ENCODE results near the gene AP1S2. TPM values are rescaled to one million over a fixed set of nuclear protein-coding genes. Genes with fewer than 3 reads are reported as not detected.
"Not testable (repeated sequence)": the region's sequence is repeated elsewhere in the genome, so short reads cannot be mapped to it uniquely, and the experiment has no call there.

AP1S2 gene
- polyA plus RNA-seq, 1 donor: 38.9 TPM

DNA sequence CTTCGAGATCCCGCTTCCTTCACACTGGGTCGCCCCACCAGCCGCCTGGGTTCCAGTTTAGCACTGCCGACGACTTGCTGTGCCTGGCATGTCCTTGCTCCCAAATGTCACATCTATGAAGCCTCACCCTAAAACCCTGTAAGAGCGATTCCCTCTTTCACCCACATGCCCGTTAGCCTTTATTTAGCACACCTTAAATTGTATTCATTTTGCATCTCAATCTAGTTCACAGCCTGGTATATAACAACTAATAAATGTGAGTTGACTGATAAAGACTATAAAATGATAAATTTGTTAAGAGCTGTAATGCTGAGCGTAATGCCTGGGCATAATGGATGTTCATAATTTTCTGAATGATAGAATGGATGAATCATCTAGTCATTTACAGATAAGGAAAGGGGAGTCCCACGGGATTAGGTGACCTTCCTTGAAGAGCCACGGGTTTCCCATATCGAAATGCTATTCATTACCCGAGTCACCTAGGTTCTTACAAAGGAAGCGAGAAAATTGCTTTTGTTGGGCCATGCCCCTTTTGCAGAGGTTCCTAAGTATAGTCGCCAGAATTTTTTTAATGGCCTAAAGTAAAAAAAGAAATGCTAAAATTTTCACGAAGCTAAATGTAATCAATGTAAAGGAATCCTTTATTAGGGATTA lies 1.1 kb upstream of the AP1S2 start:
- DNase-seq (ENCODE audit: low read depth): no peak

DNA sequence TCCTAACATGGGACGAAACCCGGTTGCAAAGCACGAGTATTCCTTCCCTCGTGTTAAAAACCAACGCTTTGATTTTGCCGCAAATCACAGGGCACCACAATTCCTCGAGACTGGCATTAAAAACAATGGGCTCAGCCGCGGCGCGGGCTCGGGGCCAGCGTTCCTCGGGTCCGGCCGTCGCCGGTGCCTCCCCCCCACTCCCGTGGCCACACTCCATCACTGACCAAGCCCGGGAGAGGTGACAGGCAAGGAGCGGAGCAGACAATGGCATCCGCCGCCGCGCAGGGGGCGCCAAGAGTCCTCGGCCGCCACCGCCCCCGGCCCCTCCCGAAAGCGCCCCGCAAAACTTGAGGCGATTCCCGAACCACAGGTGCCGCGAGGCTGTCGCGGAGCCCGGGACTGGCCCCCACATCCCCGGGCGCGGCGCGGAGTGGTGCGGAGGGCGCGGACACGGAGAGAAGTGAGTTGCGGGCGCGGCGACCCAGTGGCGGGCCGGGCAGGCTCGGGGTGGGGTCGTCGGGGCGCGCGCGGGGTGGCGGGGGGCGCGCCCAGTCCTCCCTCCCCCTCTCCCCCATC lies 445 bp downstream of the AP1S2 start:
- no peak for DNase-seq (ENCODE audit: low read depth)

DNA sequence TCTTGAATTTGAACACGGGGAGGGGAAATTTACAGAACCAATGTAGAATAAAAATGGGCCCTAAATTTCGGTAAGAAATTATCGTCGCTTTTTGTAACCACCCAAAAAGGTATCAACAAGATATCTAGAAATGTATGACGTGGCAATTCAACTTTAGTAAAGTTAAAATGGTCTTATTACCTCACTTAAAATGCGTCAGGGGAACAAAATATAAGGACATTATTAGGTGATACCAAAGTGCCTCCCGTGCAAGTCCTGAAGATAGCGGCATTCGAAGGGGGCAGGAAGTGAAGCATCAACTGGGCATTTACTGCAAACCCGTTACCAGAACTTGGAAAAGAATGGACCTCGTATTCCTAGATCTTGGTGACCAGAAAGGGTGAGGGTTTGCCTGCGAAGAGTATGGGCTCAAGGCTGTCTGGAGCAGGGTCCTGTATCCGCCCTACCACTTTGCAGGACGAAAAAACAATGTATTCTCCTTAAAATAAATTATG lies 980 bp downstream of the AP1S2 start:
- DNase-seq (ENCODE audit: low read depth): no peak

DNA sequence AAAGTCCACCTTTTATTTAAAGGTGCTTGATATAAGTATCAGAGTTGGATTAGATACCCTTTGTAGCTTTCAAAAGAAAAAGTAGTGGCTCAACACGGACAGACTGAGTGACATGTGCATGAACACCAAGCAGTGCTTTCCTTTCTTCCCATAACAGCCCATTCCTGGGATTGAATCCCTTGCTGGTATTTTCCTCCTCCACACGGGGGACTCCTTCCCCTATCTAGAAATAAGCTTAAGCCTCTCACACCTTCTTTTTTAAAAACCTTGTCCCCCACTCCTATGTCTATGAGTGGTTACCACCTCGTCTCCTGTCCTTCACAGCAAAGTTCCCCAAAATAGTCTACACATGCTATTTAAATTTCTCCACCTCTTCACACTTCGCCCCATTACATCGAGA lies 5.1 kb downstream of the AP1S2 start:
- no peak for DNase-seq (ENCODE audit: low read depth)

DNA sequence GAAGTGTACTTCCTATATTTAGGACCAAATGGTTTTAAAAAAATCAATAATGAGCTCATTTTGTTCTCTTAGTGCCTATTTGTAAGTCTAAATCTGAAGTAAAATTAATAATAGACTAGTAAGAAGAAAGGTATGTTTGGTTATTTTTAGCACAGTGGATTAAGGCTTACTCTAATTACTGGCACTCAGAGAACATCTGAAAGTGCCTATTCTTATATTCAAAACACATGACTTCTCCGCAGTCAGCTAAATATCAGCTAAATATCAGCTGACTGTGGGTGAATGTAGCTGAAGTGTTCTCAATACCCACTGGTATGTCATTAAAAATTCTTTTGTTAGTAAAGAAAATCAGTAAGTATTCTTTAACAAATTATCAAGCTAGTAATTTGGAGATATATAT lies 6.0 kb downstream of the AP1S2 start:
- DNase-seq (ENCODE audit: low read depth): no peak

DNA sequence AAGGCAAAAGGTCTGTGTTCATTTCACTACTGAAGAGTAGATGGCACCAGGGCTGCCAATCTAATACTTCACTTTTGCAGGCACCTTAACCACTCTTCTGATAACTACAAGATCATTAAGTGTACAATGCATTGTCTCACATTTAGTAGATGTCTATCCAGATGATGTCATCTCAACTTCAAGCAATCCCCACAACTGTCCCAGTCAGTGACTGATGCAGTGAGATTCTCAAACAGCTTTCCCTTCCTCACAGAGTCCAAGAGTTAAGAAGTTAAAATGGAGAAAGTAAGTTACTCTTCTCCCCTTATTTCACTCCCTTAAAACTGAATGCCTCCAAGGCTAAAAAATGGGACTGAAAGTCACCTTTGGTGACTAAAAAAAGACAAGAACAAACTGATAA lies 10.7 kb downstream of the AP1S2 start:
- DNase-seq (ENCODE audit: low read depth): no peak

DNA sequence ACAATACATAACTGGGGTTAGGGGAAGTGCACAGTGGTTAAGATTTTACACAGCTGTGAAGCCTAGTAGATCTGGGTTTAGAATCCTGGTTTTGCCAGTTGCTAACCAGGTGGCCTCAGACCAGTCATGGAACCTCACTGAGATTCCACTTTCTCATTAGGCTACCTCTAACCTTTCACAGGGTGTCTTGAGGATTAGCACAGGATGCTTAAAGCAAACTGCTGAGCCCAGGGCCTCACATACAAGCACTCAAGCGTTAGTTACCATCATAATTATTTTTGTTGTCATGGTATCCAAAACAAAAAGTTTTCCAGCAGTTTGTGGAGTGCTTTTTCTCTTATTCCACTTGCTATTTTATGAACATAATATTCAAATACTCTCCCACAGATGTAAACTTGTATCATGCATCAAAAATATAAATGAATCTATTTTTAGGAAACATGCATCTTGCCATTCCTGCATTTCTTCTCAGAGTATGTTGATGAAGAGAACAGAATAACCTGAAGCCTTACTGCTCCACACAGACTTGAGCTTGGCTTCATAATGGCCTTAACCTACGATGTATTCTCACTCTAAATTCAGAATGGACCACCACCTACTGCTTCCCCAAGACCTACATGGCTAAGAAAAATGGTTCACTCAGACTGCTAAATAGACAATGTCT lies 12.6 kb downstream of the AP1S2 start:
- DNase-seq (ENCODE audit: low read depth): no peak

DNA sequence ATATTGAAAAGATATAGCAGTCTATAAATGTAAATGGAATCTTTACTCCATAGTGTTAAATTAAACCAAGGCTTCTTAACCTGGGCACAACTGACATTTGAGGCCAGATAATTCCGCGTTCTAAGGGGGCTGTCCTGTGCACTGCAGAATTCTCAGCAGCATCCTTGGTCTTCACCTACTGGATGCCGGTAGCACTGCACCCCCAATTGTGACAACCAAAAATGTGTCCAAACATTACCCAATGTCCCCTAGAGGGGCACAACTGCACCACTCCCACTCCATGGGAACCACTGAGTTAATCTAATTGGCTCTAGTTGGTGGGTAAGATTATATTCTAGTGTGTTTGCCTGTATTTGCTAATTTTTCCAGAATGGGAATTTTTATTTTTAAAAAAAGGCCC lies 16.6 kb downstream of the AP1S2 start:
- no peak for DNase-seq (ENCODE audit: low read depth)

DNA sequence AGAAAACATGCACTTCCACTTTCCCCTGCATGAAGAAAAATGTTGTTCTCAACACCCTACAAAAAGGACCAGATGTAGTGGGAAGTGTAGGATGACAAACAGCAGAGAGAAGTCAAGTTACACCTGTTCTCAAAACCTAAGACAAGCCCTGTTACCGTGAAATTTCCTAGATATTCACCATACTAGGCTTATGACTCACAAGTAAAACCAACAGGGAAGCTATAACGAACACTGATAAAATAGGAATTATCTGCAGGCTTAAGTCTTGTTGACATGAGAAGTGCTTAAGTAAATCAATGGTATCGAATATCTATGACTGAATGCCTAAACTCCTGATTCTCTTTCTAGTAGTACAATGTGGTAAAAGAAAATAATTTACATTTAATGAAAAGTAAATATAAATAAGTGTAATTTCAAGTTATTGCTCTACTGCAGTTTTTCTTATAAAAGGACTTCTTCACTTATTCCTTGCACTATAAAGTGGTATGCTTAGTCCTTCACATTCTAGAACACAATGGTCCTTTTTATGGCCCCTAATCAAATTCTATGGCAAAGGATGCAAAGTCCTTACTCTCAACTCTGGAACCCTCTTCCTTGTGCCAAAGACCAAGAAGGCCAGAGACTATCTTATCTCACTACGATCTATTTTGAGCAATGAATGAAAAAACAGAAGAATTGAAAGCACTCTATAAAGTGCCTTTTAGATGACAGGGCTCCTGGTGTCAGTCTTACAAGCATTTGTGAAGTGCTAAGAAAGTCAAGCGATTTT lies 19.6 kb downstream of the AP1S2 start:
- no peak for DNase-seq (ENCODE audit: low read depth)

DNA sequence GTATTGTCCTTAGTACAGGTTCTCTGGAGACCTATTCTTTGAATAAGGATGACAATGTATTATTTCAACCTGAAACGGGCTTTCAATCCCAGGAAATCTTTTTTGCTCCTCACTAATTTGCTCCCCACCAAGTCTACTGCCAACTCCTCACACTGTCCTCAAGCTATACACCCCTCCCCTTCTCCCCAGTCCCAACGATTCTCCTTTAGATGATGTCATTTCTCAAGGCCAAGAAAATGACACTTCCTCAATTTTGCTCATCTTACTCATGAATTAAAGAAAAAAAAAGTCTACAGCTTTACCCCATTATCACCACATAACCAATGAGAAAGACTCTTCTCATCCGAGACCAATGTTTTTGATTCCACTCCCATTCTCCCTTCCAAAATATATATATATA lies 20.6 kb downstream of the AP1S2 start:
- DNase-seq (ENCODE audit: low read depth): no peak

DNA sequence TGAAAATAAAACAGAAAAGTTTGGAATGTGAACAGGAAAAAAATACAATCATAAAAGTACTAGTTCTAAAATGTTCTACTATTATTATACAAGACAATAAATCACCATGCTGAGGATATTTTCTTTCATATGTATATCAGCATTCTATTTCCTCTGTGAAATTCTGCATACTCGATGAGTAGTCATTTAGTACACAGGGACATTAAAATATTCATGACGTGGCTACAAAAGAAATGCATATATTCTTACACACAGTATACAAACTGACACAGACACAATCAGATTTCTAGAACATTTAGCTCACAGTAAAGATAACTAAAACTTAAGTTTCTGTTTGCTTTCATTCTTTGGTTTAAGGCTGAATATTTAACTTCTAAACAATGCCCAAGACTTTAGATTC lies 23.3 kb downstream of the AP1S2 start:
- not testable (repeated sequence) for DNase-seq (ENCODE audit: low read depth)

DNA sequence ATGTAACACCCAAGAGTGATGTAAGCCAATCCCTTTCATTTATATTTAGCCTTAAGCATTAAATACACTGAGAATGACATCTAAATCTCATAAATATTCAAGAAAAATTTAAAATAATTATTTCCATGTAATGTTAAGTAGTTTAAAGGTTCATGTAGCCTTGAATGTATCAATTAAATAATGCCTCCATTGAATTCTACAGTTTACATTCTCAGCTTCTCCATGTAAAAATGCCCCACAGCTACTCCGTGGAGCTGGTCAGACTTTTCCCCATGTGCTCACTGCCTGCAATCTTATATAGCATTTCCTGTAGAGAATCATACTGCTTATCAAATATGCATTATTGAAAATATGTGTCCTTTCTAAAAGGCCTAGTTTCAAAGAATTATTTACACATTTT lies 25.4 kb downstream of the AP1S2 start:
- DNase-seq (ENCODE audit: low read depth): no peak

DNA sequence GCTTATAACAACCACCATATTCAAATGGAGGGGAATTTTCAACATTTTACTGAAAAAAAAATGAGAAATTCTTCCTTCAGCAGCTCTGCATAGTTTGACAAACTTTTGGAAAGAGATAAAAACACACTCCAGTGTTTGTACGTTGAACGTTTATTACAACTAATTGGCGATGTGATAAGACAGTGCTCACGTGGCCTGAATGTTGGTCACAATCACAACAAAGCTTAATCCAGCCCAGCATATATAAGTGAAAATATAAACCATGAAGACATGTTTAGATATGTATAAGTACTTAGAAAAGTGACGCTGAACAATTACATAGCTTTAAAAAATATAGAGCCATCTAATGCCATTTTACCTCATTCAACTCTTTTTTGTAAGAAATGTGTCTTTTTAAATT lies 28.7 kb downstream of the AP1S2 start:
- DNase-seq (ENCODE audit: low read depth): no peak

DNA sequence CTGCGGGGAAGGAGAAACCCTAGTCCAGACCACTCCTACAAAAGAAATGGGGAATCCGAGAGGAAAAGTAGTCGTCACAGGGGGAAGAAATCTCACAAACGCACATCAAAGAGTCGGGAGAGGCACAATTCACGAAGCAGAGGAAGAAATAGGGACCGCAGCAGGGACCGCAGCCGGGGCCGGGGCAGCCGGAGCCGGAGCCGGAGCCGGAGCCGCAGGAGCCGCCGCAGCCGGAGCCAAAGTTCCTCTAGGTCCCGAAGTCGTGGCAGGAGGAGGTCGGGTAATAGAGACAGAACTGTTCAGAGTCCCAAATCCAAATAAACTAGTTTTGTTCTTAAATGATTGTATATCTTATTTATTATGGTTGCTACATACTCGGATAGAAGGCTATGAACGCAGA lies 31.7 kb downstream of the AP1S2 start:
- DNase-seq (ENCODE audit: low read depth): no peak

DNA sequence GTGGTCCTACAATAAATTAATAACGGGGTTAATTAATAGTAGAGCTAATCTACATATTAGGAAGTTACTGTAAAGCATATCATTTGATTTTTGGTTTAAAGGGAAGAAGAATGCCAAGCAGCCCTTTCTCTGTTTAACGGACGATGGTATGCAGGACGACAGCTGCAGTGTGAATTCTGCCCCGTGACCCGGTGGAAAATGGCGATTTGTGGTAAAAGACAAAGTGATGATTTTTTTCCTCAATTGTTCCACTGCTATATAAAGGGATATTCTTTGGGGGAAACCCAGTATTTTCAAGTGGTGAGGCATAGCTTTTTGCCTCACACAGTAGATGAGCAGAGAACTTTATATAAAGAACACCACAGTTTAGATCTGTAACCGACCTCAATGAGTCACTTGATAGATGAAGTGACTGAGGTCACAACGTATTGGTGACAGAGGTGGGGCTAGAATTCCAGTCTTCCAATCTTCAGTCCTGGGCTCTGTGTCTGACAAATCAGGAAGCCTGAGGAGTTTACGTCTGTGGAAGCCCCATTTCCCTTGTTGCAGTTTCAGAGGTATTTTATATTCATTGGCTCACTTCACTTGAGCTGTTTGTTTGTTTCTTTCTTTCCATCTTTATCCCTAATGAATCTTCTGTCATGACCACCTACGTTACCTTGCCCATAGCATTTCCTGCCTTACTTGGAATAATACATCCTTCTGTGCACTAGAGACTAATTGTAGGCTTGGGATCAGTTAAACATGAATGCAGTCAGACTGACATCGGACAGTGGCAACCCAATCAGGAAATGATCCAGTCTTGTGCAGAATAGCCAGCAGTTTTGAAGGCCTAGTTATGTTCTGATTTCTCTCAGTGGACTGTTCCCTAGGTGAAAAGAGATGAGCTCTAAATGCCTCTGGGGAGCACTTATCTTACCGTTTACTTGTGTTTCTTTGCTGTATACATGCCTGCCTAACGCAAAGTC lies 34.2 kb downstream of the AP1S2 start:
- no peak for DNase-seq (ENCODE audit: low read depth)

DNA sequence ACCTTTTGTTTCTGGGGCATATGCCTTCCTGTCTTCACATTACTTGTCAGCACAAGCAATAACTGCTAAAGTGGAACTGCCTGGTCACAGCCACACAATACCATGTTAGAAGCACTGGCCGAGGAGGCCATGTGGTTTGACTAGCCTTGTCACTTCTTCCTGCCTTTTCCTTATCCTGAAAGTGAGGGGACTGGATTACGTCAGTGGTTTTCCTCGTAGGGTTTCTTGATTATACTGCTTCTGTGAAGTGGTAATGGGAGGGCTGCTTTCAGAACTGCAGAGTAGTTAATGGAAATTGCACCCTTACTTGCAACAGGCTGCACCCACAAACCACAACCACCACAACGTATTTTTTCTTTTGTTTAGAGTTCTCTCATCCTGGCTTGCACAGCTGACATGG lies 37.7 kb downstream of the AP1S2 start:
- DNase-seq (ENCODE audit: low read depth): no peak

DNA sequence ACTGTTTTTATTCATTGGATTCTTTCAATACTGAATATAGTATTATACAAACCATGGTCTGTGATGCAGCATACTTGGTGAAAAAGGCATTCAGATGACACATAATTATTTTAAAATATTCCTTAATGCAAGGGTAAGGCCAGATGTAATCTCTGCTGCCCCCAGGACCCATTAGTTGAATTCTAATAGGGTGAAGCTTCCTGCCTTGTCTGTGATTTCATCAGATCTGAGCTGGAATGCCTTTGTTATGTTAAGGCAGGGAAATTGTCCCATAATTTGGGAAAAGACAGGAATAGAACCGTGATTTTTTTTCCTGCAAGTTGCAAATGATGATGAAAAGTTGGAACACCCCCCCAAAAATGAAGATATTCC lies 38.2 kb downstream of the AP1S2 start:
- DNase-seq (ENCODE audit: low read depth): no peak

DNA sequence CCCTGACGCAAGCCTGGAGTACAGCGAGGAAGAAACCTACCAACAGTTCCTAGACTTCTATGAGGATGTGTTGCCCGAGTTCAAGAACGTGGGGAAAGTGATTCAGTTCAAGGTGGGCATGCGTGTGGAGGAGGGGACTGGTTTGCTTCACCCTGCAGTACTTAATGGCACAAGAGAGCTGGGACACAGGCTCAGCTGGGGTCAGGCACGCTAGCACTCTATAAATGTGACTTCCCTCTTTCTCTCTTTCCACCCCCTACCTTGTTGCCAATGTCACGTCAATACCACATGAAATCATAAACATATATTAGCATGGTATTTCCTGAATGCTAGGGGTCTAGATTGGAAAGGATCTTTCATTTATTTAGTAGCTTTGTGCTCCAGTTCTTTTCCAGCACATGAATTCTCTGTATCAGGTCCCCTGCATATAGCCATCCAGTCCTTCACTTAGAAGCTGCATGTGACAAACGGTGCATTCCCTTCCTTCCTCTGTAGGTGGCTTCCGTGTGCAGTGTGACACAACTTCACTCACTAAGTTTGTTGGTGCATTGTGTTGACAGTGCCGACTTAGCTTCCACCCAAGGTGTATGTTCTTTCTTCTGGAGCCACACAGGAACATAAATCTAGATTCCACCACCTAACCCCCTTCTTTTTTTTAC lies 38.7 kb downstream of the AP1S2 start:
- no peak for DNase-seq (ENCODE audit: low read depth)

DNA sequence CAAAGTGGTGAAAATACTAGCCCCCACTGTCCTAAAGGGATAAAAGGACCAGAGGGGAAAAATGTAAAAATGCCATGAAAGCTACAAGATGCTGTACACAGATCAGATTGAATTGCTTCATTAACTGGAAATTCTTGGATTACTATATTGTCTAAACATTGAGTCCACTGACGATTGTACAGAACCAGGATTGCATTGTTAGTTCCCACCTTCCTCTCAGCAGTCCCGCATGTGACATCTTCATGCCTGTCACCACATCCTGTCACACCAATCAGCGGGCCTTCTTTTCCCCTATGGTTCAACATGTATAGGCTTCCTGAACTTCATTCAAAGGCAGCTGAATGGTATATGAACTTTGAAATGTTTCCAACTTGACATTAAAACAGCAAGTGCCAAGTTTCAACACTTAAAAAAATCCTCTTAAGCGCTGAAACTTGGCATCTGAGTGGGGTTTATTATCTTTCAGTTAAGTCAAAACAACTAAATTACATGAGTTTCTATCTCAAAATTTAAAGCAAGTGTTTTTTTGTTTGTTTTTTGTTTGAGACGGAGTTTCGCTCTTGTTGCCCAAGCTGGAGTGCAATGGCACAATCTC lies 39.7 kb downstream of the AP1S2 start:
- no peak for DNase-seq (ENCODE audit: low read depth)

DNA sequence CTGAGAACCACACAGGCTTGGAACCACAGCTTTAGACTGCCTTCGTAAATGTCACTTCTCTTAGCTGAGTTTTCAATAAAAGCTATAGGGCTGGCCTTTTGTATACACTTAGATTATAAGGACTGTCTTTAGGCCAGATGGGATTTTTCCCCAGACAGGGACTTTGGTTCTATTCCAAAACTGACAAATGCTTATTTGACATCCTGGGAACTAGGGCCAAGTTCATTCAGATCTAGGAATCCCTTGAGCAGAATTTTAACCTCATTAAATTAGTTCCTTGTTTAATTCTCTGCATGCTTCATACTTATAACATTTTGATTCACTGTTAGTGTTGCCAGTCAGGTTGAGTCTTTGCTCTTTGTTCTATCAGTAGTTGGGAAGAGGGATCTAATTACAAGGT lies 41.2 kb downstream of the AP1S2 start:
- DNase-seq (ENCODE audit: low read depth): no peak
